ENCODE data around the gene PLA2G2E.

DNA sequence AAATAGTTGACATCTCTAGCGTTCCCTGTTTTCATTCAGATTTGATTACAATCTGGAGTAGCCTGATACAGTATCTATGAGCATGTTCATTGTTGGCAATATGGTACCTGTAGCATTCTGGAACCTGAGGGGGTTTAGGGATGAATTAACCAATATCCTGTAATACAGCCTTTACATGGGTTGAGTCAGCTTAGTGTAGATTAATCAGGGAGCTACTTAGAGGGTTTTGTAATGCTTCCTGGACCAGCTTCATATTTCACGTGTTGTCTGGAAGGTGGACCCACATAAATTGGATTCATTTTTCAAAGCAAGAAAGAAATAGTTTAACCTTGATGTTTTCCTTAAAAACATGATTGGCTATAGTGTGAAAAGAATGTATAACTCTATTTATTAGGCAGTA lies 37.6 kb downstream of the PLA2G2E start:
- no peak for TF ChIP-seq CTCF (IDR thresholded peaks at IDR 0.05)
- TF ChIP-seq POLR2A (IDR thresholded peaks at IDR 0.05): no peak

Measured in Peyer's patch (tissue), 4 donors.